MCF 10A (cell line): Measurements from ENCODE around the gene WNT5B. TPM values are rescaled to one million over a fixed set of nuclear protein-coding genes. Genes with fewer than 3 reads are reported as not detected.

Source experiments
- BruUV-seq: library from RNA; stranded (reverse); fragments of 400-500 nt; replicated peaks from 2 replicates; lab custom pipeline; 2021; lab: Mats Ljungman, UMichigan
- CTCF ChIA-PET: fragments of 300-600 bp; sonication (Branson Sonifier 250); formaldehyde crosslinking; extraction: SDS; loops from one replicate; lab custom pipeline; 2021; ENCODE audit warnings: antibody characterized with exemption, inconsistent platforms; lab: Yijun Ruan, JAX
- POLR2A ChIA-PET: fragments of 300-600, 350-650 bp; sonication (Branson Sonifier 250); formaldehyde crosslinking; extraction: SDS; loops from one replicate; lab custom pipeline; 2020; ENCODE audit warnings: antibody characterized with exemption, inconsistent platforms; lab: Yijun Ruan, JAX
- DNase-seq: peaks from one replicate; pipeline ENCODE4 v3.0.0-alpha.2; 2018; ENCODE audit not compliant: unreplicated experiment
- H3K27ac Mint-ChIP-seq: one replicate; pipeline ENCODE4 v1.8.0; 2022; ENCODE audit warnings: mild to moderate bottlenecking, low read depth, mixed read lengths; ENCODE audit not compliant: unreplicated experiment
- H3K27me3 Mint-ChIP-seq: one replicate; pipeline ENCODE4 v1.8.0; 2022; ENCODE audit warnings: mixed read lengths; ENCODE audit not compliant: insufficient read depth, unreplicated experiment
- H3K36me3 Mint-ChIP-seq: one replicate; pipeline ENCODE4 v1.8.0; 2022; ENCODE audit warnings: mild to moderate bottlenecking, moderate library complexity, mixed read lengths; ENCODE audit not compliant: insufficient read depth, unreplicated experiment
- H3K4me1 Mint-ChIP-seq: one replicate; pipeline ENCODE4 v1.8.0; 2022; ENCODE audit warnings: mixed read lengths; ENCODE audit not compliant: insufficient read depth, unreplicated experiment
- H3K4me3 Mint-ChIP-seq: one replicate; pipeline ENCODE4 v1.8.0; 2022; ENCODE audit warnings: mild to moderate bottlenecking, moderate library complexity, mixed read lengths; ENCODE audit not compliant: unreplicated experiment
- H3K9me3 Mint-ChIP-seq: one replicate; pipeline ENCODE4 v1.8.0; 2022; ENCODE audit warnings: mixed read lengths; ENCODE audit not compliant: unreplicated experiment
- CTCF ChIP-seq: fragments of 200-600 bp; IDR thresholded peaks from one replicate; pipeline ENCODE4 v1.8.0; 2022; ENCODE audit warnings: antibody characterized with exemption, mild to moderate bottlenecking; ENCODE audit not compliant: unreplicated experiment
- intact Hi-C: fragments of 100-400 bp; cut with micrococcal nuclease; formaldehyde crosslinking; loops from 2 replicates; pipeline ENCODE4 v1.14.1; 2022
- total RNA-seq: library from RNA; stranded (reverse); gene quantifications from 2 replicates; pipeline ENCODE4 v1.2.3, GENCODE V29; 2022

Gene WNT5B
- total RNA-seq, 1 experiment from 2014 or later = 0.21 TPM

DNA sequence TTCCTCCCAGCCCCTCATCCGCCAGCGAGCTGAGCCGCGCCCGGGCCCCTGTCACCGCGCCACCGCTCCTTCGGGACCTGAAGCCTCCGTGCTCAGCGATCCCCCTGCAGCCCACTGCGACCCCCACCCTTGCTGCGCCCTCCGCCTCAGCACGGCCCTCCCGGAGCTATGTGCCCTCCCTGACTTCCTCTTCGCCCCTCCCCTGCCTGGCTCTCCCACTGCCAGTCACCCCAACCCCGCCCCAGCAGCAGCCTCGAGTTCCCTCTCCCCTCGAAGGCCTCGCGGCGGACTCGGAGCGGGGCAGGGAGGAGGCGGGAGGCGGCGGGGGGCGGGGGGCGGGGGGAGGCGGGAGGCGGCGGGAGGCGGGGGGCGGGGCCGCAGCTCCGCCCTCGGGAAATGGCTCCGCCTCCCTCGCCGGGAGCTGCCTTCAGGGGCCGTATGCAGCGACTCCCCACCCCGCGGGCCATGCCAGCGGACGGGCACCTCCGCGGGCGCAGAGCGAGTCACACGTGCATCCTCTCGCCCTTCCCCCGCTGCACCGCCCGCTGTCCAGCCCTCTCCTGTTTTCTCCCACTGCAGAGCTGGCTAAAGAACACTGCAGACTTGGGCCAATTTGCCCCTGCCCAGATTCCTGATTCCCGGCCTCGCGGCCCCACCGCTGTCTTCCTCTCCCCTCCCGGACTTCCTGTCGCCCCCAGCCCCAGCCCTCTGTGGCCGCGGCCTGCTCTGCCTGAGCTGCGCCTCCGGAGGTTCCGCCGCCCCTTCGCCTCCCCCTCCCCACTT is 32.7 kb downstream of the WNT5B start:
- TF ChIP-seq CTCF = no peak
- ChIA-PET CTCF (interaction anchor here (1.2 kb wide), 1 partner anchor 134 kb away, joined by 3 read pairs; no protein-coding TSS in a partner anchor), POLR2A (interaction anchor here (0.7 to 4.3 kb wide), 8 partner anchors 9 to 129 kb away, joined by 3 to 53 read pairs (median 4); partner anchors contain the start of gene ADIPOR2)
- Mint-ChIP-seq H3K4me3 (peak overlapping the region; percentile 70), H3K4me1 (peaks cover 9% of the 10 kb centered on the region), H3K27ac (peak overlapping the region; percentile 42), H3K27me3 (no peaks in the 10 kb centered on the region), H3K9me3 (no peaks in the 10 kb centered on the region), H3K36me3 (no peaks in the 10 kb centered on the region)
- intact Hi-C loops = no loop called here
- BruUV-seq = no TSS peak
- DNase-seq = peak; percentile 90

DNA sequence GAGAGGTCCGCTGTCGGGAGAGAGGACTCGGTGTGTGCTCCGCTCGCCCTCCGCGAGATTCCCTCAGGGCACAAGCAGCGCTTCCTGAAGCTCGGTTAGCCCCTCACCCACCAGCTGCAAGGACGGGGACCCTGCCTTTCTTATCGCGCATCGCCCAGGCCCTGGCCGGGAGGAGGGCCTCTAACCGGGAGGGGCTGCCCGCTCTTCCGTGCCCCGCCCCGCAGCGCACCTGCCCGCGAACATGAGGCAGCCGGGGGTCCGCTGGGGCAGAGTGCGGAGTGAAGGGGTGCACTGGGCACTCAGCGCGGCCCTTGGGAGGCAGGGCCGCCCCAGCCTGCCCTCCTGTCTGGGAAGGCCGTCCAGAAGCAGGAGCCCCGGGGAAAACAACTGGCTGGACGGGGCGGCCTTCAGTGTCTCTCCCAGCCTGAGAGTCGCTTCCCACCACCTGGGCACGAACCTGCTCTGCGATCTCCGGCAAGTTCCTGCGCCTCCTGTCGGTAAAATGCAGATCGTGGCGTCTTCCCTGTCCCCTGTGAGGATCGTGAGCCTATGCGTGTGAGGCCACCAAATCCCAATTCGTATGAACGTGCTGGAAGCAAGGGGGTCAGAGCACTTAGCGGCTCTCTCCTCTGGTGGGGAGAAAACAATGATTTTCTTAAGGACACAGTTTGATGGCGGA is 33.9 kb downstream of the WNT5B start:
- no peak for TF ChIP-seq CTCF
- no peaks in the 10 kb centered on the region for H3K36me3 Mint-ChIP-seq
- no peak for DNase-seq
- BruUV-seq = no TSS peak
- ChIA-PET CTCF (interaction anchor here (0.6 kb wide), 1 partner anchor 139 kb away, joined by 6 read pairs; no protein-coding TSS in a partner anchor), POLR2A (interaction anchor here (1.6 to 4.3 kb wide), 2 partner anchors 29 to 114 kb away, joined by 10 to 53 read pairs; partner anchors contain the start of gene ADIPOR2)
- intact Hi-C loops = no loop called here
- peak overlapping the region; percentile 28 for H3K27ac Mint-ChIP-seq
- H3K27me3 Mint-ChIP-seq = no peaks in the 10 kb centered on the region
- peaks cover 9% of the 10 kb centered on the region for H3K4me1 Mint-ChIP-seq
- H3K9me3 Mint-ChIP-seq = no peaks in the 10 kb centered on the region
- H3K4me3 Mint-ChIP-seq = peak overlapping the region; percentile 56

GRCh38 chr12:1663440-1664132 is 34.6 kb downstream of the WNT5B start:
- Mint-ChIP-seq H3K9me3 (no peaks in the 10 kb centered on the region), H3K36me3 (no peaks in the 10 kb centered on the region), H3K27ac (peak overlapping the region; percentile 28), H3K4me1 (peaks cover 9% of the 10 kb centered on the region), H3K27me3 (no peaks in the 10 kb centered on the region), H3K4me3 (peak overlapping the region; percentile 56)
- intact Hi-C loops = no loop called here
- DNase-seq = no peak
- ChIA-PET CTCF (no interaction called here), POLR2A (no interaction called here)
- no peak for TF ChIP-seq CTCF
- no TSS peak for BruUV-seq
